HG03280 (cell line): ENCODE measurements around the gene ZNF212.
A peak's percentile ranks its signal among the peaks of the same experiment; 100 is the strongest.
"Not testable (repeated sequence)": the region's sequence is repeated elsewhere in the genome, so short reads cannot be mapped to it uniquely, and the experiment has no call there.

ENCODE experiments used
- ATAC-seq: cut with Tn5 transposase; IDR thresholded peaks from one replicate; pipeline ENCODE4 v1.9.1; 2021; ENCODE audit warnings: mild to moderate bottlenecking, moderate library complexity; ENCODE audit not compliant: unreplicated experiment

ZNF212 gene

GRCh38 chr7:149252378-149252777 lies 12.9 kb downstream of the ZNF212 start:
- no peak for ATAC-seq

- ATAC-seq = no peak
These were observed 14.2 kb downstream of the ZNF212 start for GRCh38 chr7:149253665-149254064.

DNA sequence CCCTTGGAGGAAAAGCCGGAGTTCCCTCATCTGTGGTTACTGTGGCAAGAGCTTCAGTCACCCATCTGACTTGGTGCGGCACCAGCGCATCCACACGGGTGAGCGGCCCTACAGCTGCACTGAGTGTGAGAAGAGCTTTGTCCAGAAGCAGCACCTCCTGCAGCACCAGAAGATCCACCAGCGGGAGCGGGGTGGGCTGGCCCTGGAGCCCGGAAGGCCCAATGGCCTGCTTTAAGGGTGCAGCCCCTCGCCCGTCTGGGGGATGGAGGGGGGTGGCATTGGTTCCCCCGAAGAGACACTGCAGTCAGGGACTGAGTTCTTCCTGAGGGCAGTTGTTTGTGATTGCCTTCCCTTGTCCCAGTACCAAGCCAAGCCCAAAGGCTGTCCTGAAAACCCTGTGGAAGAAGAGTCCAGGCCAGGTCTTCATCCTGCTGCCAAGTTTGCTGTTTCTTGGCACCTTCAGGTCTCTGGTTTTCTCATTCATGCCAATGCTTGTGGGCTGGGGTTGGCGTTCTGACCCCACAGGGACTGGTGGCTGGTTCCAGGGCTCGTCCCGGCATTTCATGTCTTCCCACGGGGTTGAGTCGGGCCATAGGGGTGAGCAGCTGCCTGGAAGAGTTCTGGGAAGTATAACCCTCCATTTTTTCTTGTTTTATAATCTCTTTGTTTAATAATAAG lies 14.9 kb downstream of the ZNF212 start:
- ATAC-seq = no peak

GRCh38 chr7:149255174-149255573 lies 15.7 kb downstream of the ZNF212 start:
- ATAC-seq = no peak

DNA sequence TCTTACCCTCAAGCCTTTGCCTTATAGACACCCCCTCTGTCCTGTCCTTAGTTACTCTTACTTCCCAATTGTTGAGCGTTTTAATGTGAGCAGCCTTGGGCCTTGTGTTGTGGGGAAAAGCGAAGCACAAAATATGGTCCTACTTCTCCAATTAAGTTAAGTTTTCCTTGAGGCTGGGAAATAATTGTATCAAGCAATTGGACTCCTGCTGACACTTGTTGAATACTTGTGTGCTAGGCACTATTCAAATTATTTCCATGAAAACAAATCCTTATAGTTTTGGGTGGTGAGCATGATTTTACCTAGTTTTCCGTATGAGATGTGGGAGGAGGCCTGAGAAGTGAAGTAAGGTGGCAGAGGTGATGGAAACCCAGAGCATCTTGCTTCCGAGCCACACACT lies 17.1 kb downstream of the ZNF212 start:
- no peak for ATAC-seq

GRCh38 chr7:149257146-149257545 lies 17.7 kb downstream of the ZNF212 start:
- no peak for ATAC-seq

DNA sequence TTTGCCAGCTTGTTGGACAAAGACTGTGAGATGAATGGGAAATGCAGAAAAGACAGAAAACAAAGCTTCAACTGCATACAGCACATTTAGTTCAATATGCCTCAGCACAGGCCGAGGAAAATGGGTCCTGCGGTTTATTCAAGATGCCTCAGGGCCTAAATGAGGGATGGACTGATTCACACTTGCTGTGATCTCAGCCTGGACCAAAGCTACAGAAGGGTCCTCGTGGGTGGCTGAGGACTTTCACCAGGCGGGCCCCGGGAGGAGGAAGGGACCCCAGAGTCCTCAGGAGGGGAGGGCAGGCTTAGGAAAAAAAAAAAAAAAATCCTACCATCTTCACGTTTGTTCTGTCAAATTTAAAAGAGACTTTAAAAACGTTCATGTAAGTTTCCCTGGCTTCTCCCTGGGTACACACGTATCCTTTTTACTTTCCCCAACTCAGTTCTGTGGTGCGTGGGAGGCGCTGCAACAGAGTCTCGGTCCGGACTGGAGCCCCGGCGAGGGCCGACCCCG lies 21.9 kb downstream of the ZNF212 start:
- ATAC-seq = no peak

DNA sequence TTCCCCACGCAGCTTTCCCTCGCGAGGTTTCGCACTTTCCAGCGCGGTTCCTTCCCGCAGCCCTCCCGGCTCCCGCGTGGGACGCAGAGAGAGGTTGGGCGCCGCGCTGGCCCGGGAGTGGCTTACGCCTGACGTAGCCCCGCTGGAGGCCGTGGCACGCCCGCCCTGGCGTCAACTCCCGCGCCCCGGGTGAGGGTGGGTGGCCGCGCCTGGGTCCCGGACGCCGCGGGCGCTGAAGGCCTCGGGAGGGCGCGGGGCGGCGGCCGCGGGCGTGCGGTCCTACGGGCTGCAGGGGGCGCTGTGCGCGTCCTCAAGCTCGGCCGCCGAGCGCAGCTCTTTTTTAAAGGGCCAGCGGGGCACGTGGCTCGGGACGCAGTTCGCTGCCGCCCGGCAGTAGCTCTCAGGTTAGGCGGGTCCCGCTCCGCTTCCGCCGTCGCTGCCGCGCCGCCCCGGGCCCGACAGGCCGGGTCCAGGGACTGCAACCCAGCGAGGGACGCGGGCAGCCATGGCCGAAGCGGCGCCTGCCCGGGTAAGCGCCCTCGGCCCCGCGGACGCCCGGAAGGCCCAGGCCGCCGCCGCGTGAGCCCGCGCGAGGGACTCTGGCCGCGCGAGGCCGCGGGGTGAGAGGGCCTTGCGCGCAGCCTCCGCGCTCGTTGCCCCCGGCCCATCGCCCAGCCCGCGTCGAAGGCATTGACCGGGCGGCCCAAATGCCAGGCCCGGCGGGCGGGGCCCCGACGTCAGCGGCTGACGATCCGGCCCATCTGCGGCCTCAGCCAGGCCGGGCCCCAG lies 22.6 kb downstream of the ZNF212 start, which contains the start of gene ZNF783:
Gene ZNF783 (plus strand): TSS at position 368 of the 789 bp plus-strand sequence. CDS start 138 bp downstream, at position 506.
- peak; percentile 86 for ATAC-seq

- ATAC-seq = no peak
These were observed 27.0 kb downstream of the ZNF212 start for GRCh38 chr7:149266451-149266850.

DNA sequence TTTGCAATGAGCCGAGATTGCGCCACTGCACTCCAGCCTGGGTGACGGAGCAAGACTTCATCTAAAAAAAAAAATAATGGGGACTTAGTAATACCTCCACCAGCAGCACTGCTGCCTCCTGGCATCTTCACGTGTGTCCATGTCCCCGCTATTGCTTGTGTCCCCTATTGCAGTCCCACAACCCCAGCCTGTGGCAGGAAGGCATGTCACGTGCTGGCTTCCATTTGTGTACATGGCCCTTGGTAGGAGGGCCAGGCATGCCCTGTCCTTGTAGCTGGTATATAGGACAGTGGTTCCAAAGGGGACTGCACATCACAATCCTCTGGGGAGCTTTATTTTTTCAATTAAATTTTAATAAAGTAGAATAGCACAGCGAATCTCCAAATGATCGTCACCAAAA lies 28.3 kb downstream of the ZNF212 start:
- no peak for ATAC-seq

- ATAC-seq = not testable (repeated sequence)
These were observed 35.0 kb downstream of the ZNF212 start for GRCh38 chr7:149274424-149274823.

GRCh38 chr7:149277871-149278270 lies 38.4 kb downstream of the ZNF212 start:
- no peak for ATAC-seq

- no peak for ATAC-seq
These were observed 38.9 kb downstream of the ZNF212 start for GRCh38 chr7:149278396-149278795.

DNA sequence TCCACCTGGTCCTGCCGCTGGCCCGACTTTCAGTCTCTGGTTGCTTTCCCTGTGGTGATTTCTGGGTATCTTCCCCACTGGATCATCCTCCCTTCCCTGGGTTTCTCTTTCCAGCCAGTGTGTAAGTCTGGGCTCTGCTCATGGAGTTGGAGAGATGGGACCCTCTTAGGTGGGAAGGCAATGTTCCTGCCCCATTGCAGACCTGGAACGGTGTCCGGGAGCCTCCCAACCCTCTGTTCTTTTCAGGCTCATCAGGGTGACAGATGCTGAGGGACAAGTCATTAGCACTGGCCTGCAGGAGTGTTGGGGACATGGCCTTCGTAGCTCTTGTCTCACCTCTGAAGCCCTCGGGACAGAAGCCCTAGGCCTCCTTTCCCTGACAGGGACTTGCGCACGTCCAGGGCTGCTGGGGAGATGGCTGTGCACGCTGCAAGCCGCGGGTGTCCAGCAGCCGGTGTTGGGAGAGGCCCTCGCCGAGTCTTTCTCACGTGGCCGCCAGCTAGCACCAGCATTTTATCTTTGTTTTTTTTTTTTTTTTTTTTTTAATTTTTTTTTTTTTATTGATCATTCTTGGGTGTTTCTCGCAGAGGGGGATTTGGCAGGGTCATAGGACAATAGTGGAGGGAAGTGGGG lies 39.8 kb downstream of the ZNF212 start:
- no peak for ATAC-seq

DNA sequence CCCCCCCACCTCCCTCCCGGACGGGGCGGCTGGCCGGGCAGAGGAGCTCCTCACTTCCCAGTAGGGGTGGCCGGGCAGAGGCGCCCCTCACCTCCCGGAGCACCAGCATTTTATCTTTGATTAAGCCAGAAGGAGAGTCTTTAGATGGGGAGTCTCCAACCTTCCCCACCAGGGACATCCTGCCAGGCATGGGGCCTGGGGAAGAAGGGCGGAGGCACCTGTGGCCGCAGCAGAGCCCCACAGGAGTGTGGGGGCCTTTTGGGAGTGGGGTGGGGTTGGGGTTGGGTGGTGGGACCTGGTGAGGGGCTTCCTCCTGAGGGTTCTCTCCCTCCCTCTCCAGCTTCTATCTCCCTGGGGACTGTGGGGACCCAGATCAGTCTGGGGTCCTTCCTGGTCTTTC lies 40.7 kb downstream of the ZNF212 start:
- no peak for ATAC-seq

DNA sequence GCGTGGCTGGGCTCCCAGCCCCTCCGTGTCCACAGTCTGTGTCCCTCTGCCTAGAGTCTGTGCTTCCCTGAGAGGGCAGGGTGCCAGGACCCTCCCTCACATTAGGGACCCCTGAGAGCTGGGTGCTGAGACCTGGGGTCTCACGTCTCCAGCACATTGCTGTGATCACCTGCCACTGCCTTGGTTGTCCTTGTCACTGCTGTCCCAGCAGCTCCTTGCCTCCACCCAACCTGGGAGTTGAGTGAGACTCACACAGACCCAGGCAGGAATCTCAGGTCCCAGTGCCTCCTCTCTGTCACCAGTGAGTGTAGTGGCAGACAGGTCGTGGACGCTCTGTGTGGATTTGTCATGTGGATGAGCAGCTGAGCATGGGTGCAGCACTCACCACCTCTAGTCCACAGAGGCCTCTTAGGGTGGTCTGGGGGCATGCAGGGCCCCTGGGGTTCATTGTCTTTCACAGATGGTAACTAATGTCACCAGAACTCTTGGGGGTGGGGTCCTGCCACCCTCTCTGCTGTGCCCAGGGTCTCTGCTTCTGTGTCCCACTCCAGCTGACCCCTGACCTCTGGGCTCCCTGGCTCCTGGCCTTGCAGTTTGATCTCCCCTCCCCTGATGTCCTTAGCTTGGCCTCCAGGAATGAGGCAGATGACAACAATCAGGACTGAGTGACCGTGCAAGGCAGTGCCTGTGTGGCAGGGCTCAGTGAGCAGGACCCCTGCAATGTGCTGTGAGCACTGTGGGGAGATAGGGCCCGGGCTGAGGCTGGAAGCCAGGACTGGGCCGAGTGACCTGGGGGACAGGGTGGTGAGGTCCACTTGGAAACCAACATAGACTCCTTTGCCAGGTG lies 41.4 kb downstream of the ZNF212 start:
- ATAC-seq = no peak

DNA sequence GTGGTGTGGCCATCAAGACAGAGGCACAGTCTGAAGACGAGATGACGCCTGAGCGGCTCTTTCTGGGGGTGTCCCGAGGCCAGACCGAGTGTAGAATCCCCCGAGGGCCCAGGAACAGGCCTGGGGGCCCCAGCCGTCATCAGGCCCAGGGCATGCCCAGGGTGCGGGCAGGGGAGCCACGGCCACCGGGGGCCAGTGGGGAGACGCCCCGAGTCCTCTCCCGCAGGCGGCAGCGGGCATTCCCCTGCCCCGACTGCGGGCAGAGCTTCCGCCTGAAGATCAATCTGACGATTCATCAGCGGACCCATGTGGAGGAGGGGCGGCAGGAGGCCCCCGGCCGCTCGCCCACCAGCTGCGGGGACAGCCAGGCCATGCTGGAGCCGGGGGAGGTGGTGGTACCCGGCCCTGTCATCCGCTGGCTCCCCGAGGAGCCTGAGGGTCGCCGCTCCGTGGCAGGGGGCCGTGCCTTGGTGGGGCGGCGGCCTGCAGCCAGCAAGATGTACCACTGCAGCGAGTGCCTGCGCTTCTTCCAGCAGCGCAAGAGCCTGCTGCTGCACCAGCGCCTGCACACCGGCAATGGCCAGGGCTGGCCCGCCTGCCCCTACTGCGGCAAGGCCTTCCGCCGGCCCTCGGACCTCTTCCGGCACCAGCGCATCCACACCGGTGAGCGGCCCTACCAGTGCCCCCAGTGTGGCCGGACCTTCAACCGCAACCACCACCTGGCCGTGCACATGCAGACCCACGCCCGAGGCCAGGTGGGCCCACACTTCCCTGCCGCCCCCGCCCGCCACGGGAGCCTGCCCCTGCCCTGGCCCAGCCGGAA lies 42.3 kb downstream of the ZNF212 start:
- ATAC-seq = no peak

GRCh38 chr7:149282331-149282655 lies 42.8 kb downstream of the ZNF212 start:
- ATAC-seq = no peak

- ATAC-seq = no peak
These were observed 43.9 kb downstream of the ZNF212 start for GRCh38 chr7:149283321-149283720.

DNA sequence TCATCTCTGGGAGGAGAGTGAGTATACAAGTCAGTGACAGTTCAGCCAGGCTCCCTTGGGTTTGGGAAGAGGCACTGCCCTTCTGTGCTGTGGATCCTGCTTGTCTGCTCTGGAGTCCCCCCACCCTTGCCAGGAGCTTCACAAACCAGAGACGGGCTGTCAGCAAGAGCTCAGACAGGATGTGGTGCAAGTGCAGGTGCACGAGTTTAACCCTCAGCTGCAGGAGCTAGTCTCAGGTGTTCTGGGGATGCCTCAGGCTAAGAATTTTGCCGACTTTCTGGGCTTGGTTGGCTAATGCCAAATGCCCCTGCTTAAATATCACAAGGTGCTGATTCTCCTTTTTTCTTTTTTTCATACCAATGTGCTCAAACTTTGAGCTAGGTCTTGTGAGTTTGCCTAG lies 44.9 kb downstream of the ZNF212 start:
- no peak for ATAC-seq
